ENCODE measurements around the gene TLR9.
"Not testable (repeated sequence)": the region's sequence is repeated elsewhere in the genome, so short reads cannot be mapped to it uniquely, and the experiment has no call there.

Gene TLR9

DNA sequence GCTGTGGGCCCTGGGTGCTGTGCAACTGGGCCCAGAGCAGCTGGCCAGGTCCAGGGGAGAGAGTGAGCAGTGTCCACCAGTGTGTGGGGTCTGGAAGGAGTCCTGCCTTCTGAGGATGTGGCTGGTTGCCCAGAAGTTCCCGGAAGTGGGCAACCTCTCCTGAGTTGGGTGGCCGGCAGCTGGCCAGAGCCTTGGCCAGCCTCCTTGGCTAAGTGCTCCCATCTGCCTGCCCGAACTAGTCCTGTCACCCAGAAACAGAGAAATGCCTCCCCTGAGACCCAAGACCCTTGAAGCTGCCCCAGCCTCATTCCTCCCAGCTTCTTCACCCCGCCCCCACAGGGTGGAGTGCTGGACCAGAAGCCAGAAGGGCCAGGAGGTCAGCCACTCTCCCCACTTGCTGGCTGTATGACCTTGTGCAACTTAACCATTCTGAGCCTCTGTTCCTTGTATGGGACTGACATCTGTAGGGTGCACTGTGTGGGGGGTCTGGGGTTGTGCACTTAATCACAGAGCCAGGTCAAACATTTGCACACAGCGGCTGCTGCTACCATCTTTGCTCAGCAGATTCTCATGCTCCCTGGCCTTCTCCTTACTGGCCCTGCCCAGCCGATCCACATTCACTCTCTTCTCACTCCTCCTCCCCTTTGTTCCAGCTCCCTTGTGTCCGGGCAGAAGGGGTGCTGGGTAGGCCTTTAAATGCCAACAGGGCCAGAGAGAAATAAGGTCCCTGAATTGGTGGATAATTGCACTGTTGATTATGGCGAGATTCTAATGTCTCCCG lies 35.0 kb downstream of the TLR9 start:
- DNase-seq = no peak

GRCh38 chr3:52188556-52188955 lies 36.9 kb downstream of the TLR9 start:
- DNase-seq = no peak

GRCh38 chr3:52186729-52187128 lies 38.7 kb downstream of the TLR9 start:
- DNase-seq = no peak

- DNase-seq = no peak
Observed at GRCh38 chr3:52185837-52186236, 39.6 kb downstream of the TLR9 start.

DNA sequence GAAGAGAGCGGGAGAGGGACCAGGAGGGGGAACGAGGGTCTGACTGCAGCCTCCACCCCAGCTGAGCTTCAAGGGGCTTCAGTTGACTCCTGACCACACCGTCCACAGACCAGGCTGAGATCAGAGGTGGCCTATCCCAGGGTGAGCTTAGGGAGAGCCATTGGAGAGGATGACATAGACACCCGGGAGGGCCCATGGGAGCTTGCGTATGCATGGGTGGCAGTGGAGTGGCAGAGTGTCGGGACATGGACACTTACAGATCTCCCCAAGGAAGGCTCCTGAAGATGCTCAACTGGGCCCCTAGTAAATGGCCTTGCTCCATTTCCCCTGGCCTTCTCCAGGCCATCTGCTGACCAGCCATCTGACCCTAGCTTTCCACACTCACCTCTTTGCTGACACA lies 40.1 kb downstream of the TLR9 start:
- no peak for DNase-seq

GRCh38 chr3:52184690-52185089 lies 40.8 kb downstream of the TLR9 start:
- no peak for DNase-seq

- DNase-seq = no peak
Observed at GRCh38 chr3:52183786-52184445, 41.5 kb downstream of the TLR9 start.

DNA sequence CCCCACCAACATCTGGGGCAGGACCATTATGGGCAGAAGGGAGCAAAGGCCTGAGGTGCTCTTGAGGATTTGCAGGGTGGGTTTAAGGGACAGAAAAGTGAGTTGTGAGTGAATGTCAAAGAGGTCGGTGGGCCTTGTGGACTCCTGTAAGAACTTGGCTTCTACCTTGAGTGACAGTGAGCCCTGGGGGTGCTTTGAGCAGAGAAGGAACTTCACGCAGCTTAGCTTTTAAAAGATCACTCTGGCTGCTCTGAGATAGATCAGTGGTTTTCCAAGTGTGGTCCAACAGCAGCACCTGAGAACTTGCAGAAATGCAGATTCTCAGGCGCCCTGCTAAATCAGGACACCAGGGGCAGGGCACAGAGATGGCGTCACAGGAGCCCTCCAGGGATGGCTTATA lies 42.8 kb downstream of the TLR9 start:
- no peak for DNase-seq

- DNase-seq = no peak
Observed at GRCh38 chr3:52182196-52182595, 43.2 kb downstream of the TLR9 start.

DNA sequence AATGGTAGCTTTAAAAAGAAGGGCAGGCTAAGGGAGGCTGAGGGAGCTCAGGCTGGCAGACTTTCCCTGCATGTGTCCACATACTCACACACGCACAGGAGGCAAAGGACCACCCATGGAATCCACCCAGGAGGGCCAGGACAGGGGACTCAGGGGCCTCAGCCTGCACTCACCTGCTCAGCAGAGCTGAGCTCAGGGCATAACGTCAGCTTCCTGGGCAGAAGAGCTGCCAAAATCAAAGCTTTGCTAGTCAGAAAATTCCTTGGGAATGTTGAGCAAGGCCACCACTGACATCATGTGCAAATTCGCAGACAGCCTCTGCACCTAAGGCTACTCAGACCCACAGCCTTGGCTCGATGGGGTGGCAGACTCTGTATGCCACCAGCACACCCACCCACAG lies 43.9 kb downstream of the TLR9 start:
- no peak for DNase-seq

- DNase-seq = no peak
Observed at GRCh38 chr3:52178537-52178936, 46.9 kb downstream of the TLR9 start.

GRCh38 chr3:52178126-52178525 lies 47.3 kb downstream of the TLR9 start:
- DNase-seq = not testable (repeated sequence)

DNA sequence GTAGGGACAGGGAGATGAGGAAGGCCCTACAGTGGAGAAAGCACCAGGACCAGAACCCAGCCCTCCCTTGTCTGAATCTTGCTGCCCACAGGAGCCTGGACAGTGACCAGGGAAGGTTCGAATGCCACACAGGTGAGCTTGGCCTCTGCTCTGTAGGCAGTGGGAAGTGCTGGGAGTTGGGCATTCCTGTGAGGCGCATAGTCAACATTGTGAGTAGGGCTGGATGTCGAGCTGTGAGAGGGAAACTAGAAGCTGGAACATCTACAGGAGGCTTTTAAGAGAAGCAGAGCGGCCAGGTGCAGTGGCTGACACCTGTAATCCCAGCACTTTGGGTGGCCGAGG lies 47.8 kb downstream of the TLR9 start:
- no peak for DNase-seq

DNA sequence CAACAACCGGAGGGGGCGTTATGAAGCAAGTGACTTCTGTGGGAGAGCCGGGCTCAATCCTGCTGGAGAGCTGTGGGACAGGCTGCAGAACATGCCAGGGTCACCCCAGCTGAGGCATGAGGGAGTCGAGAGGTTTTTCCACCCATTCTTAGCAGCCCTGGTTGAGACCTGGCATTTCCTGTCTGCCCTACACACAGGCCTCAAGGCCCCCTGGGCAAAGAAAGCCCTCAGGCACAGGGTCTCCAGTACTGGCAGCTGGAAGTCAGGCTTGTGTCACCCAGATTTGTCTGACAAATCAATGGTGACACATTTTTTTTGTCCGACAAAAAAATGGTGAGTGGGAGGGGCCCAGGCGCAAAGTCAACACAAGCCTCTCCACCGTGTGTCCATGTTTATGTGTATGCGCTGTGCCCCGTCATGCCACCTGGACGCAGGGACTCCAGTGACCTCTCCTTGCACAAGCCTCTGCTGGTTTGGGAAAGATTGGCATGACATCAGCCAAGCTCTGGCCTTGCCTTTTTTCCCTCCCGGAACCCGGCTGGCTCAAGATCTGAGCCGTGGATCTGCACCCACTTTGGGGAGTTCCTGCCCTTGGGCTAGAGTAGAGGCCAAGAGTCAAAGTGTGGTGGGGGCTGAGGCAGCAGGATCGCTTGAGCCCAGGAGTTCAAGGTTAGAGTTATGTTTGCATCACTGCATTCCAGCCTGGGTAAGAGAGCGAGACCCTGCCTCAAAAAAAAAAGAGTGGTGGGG lies 48.3 kb downstream of the TLR9 start:
- DNase-seq = no peak

DNA sequence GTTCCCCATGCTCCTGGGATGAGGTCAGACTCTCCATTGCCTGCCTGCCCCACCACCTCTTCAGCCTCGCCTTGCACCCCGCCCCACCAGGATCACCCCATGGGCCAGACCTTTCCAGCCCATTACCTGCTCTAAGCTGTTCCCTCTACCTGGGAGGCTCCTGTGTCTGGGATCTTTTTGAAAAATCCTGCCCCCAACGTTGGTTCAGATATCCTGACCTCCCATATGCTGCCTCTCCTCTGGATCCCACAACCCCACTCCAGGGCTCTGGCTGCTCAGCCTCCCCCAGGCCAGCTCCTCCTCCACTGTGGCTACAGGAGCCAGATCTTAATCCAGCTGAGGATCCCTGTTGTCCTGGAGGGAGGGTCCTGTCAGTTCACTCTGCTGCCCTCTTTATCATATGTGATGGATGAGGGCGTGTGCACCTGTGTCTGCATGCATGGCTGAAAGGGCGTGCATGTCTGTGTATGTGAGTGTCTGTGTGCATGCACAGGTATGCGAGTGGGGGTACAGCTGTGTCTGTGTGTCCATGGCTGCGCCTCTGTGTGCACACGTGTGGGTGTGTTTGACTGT lies 49.2 kb downstream of the TLR9 start:
- no peak for DNase-seq

GRCh38 chr3:52175416-52176179 lies 49.8 kb downstream of the TLR9 start:
- no peak for DNase-seq

DNA sequence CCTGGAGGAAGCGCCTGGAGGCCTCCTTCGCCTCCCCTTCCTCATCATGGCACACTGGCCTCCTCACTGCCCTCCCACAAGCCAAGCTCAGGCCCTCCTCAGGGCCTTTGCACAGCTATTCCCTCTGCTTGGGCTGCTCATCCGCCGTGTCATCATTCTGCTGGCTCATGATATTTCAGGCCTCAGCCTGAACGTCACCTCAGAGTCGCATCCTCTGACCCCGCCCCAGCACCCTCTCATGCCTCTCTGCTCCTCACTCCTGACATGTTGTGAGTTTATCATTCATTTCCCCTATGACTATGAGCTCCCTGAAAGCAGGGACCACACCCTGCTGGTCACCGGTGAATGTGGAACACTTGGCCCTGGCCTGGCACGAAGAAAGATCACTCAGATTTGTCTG lies 50.5 kb downstream of the TLR9 start:
- DNase-seq = no peak

GRCh38 chr3:52173101-52173500 lies 52.3 kb downstream of the TLR9 start:
- DNase-seq = no peak

- DNase-seq = no peak
Observed at GRCh38 chr3:52172262-52172757, 53.1 kb downstream of the TLR9 start.

DNA sequence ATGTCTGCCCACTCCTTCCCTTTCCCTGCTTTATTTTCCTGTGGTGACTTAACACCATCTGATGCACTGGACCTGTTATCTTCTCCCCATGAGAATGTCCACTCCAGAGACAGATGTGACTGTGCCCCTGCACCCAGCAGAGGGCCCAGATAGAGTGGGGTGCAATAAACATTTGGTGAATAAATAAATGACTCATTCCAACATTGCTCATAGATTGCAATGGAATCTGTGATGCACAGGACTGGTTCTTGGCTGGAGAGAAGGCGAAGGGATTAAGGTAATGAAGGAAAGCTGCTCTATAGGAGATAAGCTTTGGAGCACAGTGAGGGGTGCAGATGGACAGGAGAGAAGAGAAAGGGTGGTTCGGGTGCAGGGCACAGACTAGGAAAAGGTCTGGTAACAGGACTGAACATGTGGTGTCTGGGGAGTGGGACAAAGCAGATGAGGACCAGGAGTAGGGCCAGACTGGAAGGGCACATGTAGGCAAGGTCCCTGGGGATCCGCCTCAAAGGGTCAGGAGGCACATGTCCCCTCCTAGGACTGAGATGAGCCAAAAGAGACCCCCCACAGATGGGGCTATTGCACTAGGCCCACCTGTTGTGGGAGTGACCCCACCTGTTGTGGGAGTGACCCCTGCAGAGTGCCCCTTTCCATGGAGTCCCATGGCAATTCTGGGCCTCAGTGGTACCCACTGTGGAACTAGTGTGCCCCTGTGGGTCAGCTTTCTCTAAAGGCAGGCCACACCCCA lies 53.8 kb downstream of the TLR9 start:
- no peak for DNase-seq
